IMR-90 (cell line): Measurements from ENCODE around the gene PLD1. TPM values are rescaled to one million over a fixed set of nuclear protein-coding genes. Genes with fewer than 3 reads are reported as not detected.
A peak's percentile ranks its signal among the peaks of the same experiment; 100 is the strongest.

Experiments used
- ATAC-seq: fragments of 200-7000 bp; cut with Tn5 transposase; 2 replicates; pipeline ENCODE4 v1.9.1; 2020; ENCODE audit warnings: low read depth, mild to moderate bottlenecking, moderate library complexity
- BruUV-seq: library from RNA; stranded (reverse); fragments of 400-500 nt; replicated peaks from 2 replicates; lab custom pipeline; 2021; lab: Mats Ljungman, UMichigan
- CTCF ChIA-PET: fragments of 300-600 bp; formaldehyde crosslinking; extraction: SDS; loops from one replicate; lab custom pipeline; 2021; ENCODE audit warnings: antibody characterized with exemption; lab: Yijun Ruan, JAX
- POLR2A ChIA-PET: fragments of 300-600 bp; sonication (Branson Sonifier 250); formaldehyde crosslinking; loops from one replicate; lab custom pipeline; 2022; ENCODE audit warnings: antibody characterized with exemption; ENCODE audit not compliant: unreplicated experiment; lab: Charles Lee
- DNase-seq: peaks from one replicate; pipeline ENCODE4 v3.0.0; 2013
- H2AFZ ChIP-seq: replicated peaks from 2 replicates; pipeline ENCODE3; 2013; ENCODE audit warnings: low read length, mild to moderate bottlenecking; ENCODE audit not compliant: poor library complexity
- H2AK5ac ChIP-seq: 2 replicates; pipeline ENCODE4 v1.6.1; 2013; ENCODE audit warnings: low read depth, low read length, inconsistent platforms
- H2AK9ac ChIP-seq: replicated peaks from 2 replicates; pipeline ENCODE3; 2013; ENCODE audit warnings: mild to moderate bottlenecking, low read depth, low read length, moderate library complexity; ENCODE audit not compliant: poor library complexity
- H2BK120ac ChIP-seq: 2 replicates; pipeline ENCODE4 v1.6.1; 2013; ENCODE audit warnings: low read depth, low read length, inconsistent platforms
- H2BK15ac ChIP-seq: 3 replicates; pipeline ENCODE4 v1.6.1; 2013; ENCODE audit warnings: low read depth, low read length, inconsistent platforms
- H2BK20ac ChIP-seq: 2 replicates; pipeline ENCODE4 v1.6.1; 2013; ENCODE audit warnings: low read depth, mild to moderate bottlenecking, inconsistent platforms, low read length, moderate library complexity
- H2BK5ac ChIP-seq: 2 replicates; pipeline ENCODE4 v1.6.1; 2013; ENCODE audit warnings: mild to moderate bottlenecking, low read depth, low read length, inconsistent platforms; ENCODE audit not compliant: poor library complexity, severe bottlenecking
- H3K14ac ChIP-seq: replicated peaks from 2 replicates; pipeline ENCODE4 v1.6.1; 2013; ENCODE audit warnings: low read depth, low read length, inconsistent platforms
- H3K18ac ChIP-seq: 2 replicates; pipeline ENCODE4 v1.6.1; 2013; ENCODE audit warnings: low read depth, low read length, control low read depth
- H3K23ac ChIP-seq: 2 replicates; pipeline ENCODE4 v1.6.1; 2013; ENCODE audit warnings: low read depth, low read length, inconsistent platforms
- H3K27ac ChIP-seq: 2 replicates; pipeline ENCODE4 v1.5.1; 2013; ENCODE audit warnings: mild to moderate bottlenecking, control low read depth, low read length; ENCODE audit not compliant: insufficient read depth
- H3K27me3 ChIP-seq: 2 replicates; pipeline ENCODE4 v1.6.1; 2013; ENCODE audit warnings: low read length; ENCODE audit not compliant: control insufficient read depth, insufficient read depth
- H3K36me3 ChIP-seq: 2 replicates; pipeline ENCODE4 v1.6.1; 2013; ENCODE audit warnings: low read length, mixed read lengths; ENCODE audit not compliant: control insufficient read depth, insufficient read depth
- H3K4ac ChIP-seq: 2 replicates; pipeline ENCODE4 v1.6.1; 2013; ENCODE audit warnings: low read depth, low read length, inconsistent platforms
- H3K4me1 ChIP-seq: 2 replicates; pipeline ENCODE4 v1.6.1; 2013; ENCODE audit warnings: low read length, mixed read lengths; ENCODE audit not compliant: control insufficient read depth, insufficient read depth
- H3K4me2 ChIP-seq: 2 replicates; pipeline ENCODE4 v1.6.1; 2013; ENCODE audit warnings: low read depth, mild to moderate bottlenecking, control low read depth, low read length, moderate library complexity
- H3K4me3 ChIP-seq: 2 replicates; pipeline ENCODE4 v1.5.1; 2013; ENCODE audit warnings: low read depth, mild to moderate bottlenecking, control low read depth, low read length, moderate library complexity; ENCODE audit not compliant: insufficient read depth
- H3K56ac ChIP-seq: 2 replicates; pipeline ENCODE4 v1.6.1; 2013; ENCODE audit warnings: low read length, inconsistent platforms; ENCODE audit not compliant: insufficient read depth; ENCODE audit errors: extremely low read depth
- H3K79me1 ChIP-seq, 2 experiments: 2 replicates each; pipeline ENCODE4 v1.6.1; 2013; ENCODE audit warnings: low read length in 2 of 2, inconsistent platforms in 1 of 2, low read depth in 1 of 2
- H3K9ac ChIP-seq: 2 replicates; pipeline ENCODE4 v1.6.1; 2013; ENCODE audit warnings: low read depth, low read length, control low read depth
- H3K9me1 ChIP-seq: 2 replicates; pipeline ENCODE4 v1.6.1; 2013; ENCODE audit warnings: low read length, inconsistent platforms; ENCODE audit not compliant: insufficient read depth
- H3K9me3 ChIP-seq: 2 replicates; pipeline ENCODE4 v1.6.1; 2013; ENCODE audit warnings: low read length; ENCODE audit not compliant: control insufficient read depth, insufficient read depth
- H4K20me1 ChIP-seq: 2 replicates; pipeline ENCODE4 v1.6.1; 2013; ENCODE audit warnings: low read length, inconsistent platforms; ENCODE audit not compliant: insufficient read depth
- H4K5ac ChIP-seq: 2 replicates; pipeline ENCODE4 v1.6.1; 2013; ENCODE audit warnings: mild to moderate bottlenecking, low read depth, low read length, control low read depth
- H4K8ac ChIP-seq, 2 experiments: 2 replicates each; pipeline ENCODE4 v1.6.1; 2013; ENCODE audit warnings: low read depth in 2 of 2, low read length in 2 of 2, control low read depth in 1 of 2, inconsistent platforms in 1 of 2
- H4K91ac ChIP-seq: 2 replicates; pipeline ENCODE4 v1.6.1; 2013; ENCODE audit warnings: low read depth, low read length, inconsistent platforms; ENCODE audit not compliant: insufficient read depth
- BHLHE40 ChIP-seq: fragments of 150-350 bp; IDR thresholded peaks from 2 replicates; pipeline ENCODE4 v1.6.1; 2016; ENCODE audit warnings: mild to moderate bottlenecking, low read depth, low read length
- RCOR1 ChIP-seq: IDR thresholded peaks from 2 replicates; pipeline ENCODE4 v1.6.1; 2012; ENCODE audit warnings: mild to moderate bottlenecking, low read length, improper control_type of control experiment; ENCODE audit not compliant: insufficient replicate concordance
- WGBS, 2 experiments: methylation state at CpG; one replicate each; pipeline versions ENCODE4 v1.1.5 to v1.1.7; 2013; ENCODE audit warnings: missing lambda C conversion rate in 2 of 2; ENCODE audit not compliant: insufficient read length in 1 of 2; ENCODE audit errors: extremely low coverage in 2 of 2; 5-methylcytosine and 5-hydroxymethylcytosine counted together
- dilution Hi-C: fragments of 300-500 bp; cut with HindIII; formaldehyde crosslinking; loops from one replicate; pipeline ENCODE4 v1.14.3; 2018; ENCODE audit warnings: low sequenced_read_pairs; ENCODE audit not compliant: unreplicated experiment
- in situ Hi-C: fragments of 300-500 bp; cut with MboI; formaldehyde crosslinking; loops from 3 replicates; pipeline ENCODE4 v1.14.3; 2019; ENCODE audit warnings: low sequenced_read_pairs, inconsistent platforms, mixed read lengths
- intact Hi-C: fragments of 100-400 bp; cut with micrococcal nuclease; formaldehyde crosslinking; loops from 2 replicates; pipeline ENCODE4 v1.10.0; 2022
- polyA plus RNA-seq, 3 experiments: library from polyadenylated mRNA; depleted of rRNA; stranded (reverse); fragments of >200 nt; gene quantifications; 2 replicates each; pipeline ENCODE4 v1.2.3, GENCODE V29; 2012; ENCODE audit warnings: low replicate concordance in 1 of 3
- total RNA-seq: library from RNA; depleted of rRNA; stranded (reverse); fragments of >200 nt; gene quantifications from 2 replicates; pipeline ENCODE4 v1.2.3, GENCODE V29; 2012

PLD1 gene
- total and polyA plus RNA-seq, 2 of the 4 experiments (the other 2 are of a cell fraction), result 3.3 to 9.7 TPM

- no peak overlapping the region for H4K5ac ChIP-seq
- intact Hi-C loops, result loop anchor here (5.0 kb wide), 2 partner anchors 97 to 687 kb away; no protein-coding TSS in a partner anchor
- in situ Hi-C loops, result no loop called here
- no peak for TF ChIP-seq BHLHE40
- TF ChIP-seq RCOR1, result no peak
- H3K9me3 ChIP-seq, result no peaks in the 10 kb centered on the region
- H3K27ac ChIP-seq, result no peak overlapping the region
- no peak overlapping the region for H2BK15ac ChIP-seq
- no peak overlapping the region for H2BK120ac ChIP-seq
- ATAC-seq (peak; percentile 71; the same call in 1 of the 2 replicates), DNase-seq (peak; percentile 31)
- no peak overlapping the region for H2AK5ac ChIP-seq
- BruUV-seq, result no TSS peak
- no peak overlapping the region for H4K8ac ChIP-seq
- POLR2A ChIA-PET, result no interaction called here
- H2AK9ac ChIP-seq, result no peak overlapping the region
- no peaks in the 10 kb centered on the region for H4K20me1 ChIP-seq
- no peak overlapping the region for H3K23ac ChIP-seq
- H3K4me1 ChIP-seq, result no peaks in the 10 kb centered on the region
- H3K9me1 ChIP-seq, result no peaks in the 10 kb centered on the region
- no peaks in the 10 kb centered on the region for H3K27me3 ChIP-seq
- WGBS, 2 experiments, result 0% methylated on average over 1 of the region's 3 CpGs; no CpG with 5 or more reads in 1 of the 2 experiments
- dilution Hi-C loops, result no loop called here
- H3K56ac ChIP-seq, result no peak overlapping the region
- no peak overlapping the region for H2BK20ac ChIP-seq
- H3K18ac ChIP-seq, result no peak overlapping the region
- H2BK5ac ChIP-seq, result no peak overlapping the region
- CTCF ChIA-PET, result no interaction called here
- H3K4me2 ChIP-seq, result no peak overlapping the region
- H3K4me3 ChIP-seq, result no peak overlapping the region
- no peak overlapping the region for H3K9ac ChIP-seq
- no peak overlapping the region for H3K14ac ChIP-seq
- peaks cover 10% of the 10 kb centered on the region for H3K36me3 ChIP-seq
- H4K91ac ChIP-seq, result no peak overlapping the region
- no peak overlapping the region for H3K4ac ChIP-seq
- no peaks in the 10 kb centered on the region for H3K79me1 ChIP-seq
- no peak overlapping the region for H2AFZ ChIP-seq
These were observed 155.5 kb downstream of the PLD1 start for GRCh38 chr3:171654809-171655208.
